Calu3 (cell line): ENCODE results near the gene AHNAK2. TPM values are rescaled to one million over a fixed set of nuclear protein-coding genes. Genes with fewer than 3 reads are reported as not detected.

Source experiments
- BruUV-seq: library from RNA; stranded (reverse); fragments of 400-500 nt; replicated peaks from 2 replicates; lab custom pipeline; 2021; lab: Mats Ljungman, UMichigan
- CTCF ChIA-PET: fragments of 300-600 bp; sonication (Branson Sonifier 250); formaldehyde crosslinking; loops from one replicate; lab custom pipeline; 2022; ENCODE audit warnings: antibody characterized with exemption; lab: Charles Lee
- DNase-seq: peaks from one replicate; pipeline ENCODE4 v3.0.0; 2022
- H3K27ac Mint-ChIP-seq: one replicate; pipeline ENCODE4 v1.8.0; 2022; ENCODE audit warnings: mixed read lengths; ENCODE audit not compliant: unreplicated experiment
- H3K27me3 Mint-ChIP-seq: one replicate; pipeline ENCODE4 v1.8.0; 2022; ENCODE audit warnings: mixed read lengths; ENCODE audit not compliant: unreplicated experiment
- H3K36me3 Mint-ChIP-seq: one replicate; pipeline ENCODE4 v1.8.0; 2022; ENCODE audit warnings: mild to moderate bottlenecking, moderate library complexity, mixed read lengths; ENCODE audit not compliant: insufficient read depth, unreplicated experiment
- H3K4me1 Mint-ChIP-seq: one replicate; pipeline ENCODE4 v1.8.0; 2022; ENCODE audit warnings: mild to moderate bottlenecking, low read depth, mixed read lengths; ENCODE audit not compliant: unreplicated experiment
- H3K4me3 Mint-ChIP-seq: one replicate; pipeline ENCODE4 v1.8.0; 2022; ENCODE audit warnings: mild to moderate bottlenecking, low read depth, moderate library complexity, mixed read lengths; ENCODE audit not compliant: unreplicated experiment
- H3K9me3 Mint-ChIP-seq: one replicate; pipeline ENCODE4 v1.8.0; 2022; ENCODE audit warnings: low read depth, mixed read lengths; ENCODE audit not compliant: unreplicated experiment
- CTCF ChIP-seq: fragments of 200-600 bp; IDR thresholded peaks from one replicate; pipeline ENCODE4 v1.8.0; 2022; ENCODE audit warnings: antibody characterized with exemption; ENCODE audit not compliant: unreplicated experiment
- intact Hi-C: fragments of 100-400 bp; cut with micrococcal nuclease; formaldehyde crosslinking; loops from one replicate; pipeline ENCODE4 v1.10.0; 2022; ENCODE audit not compliant: unreplicated experiment
- total RNA-seq: library from RNA; stranded (reverse); gene quantifications from 2 replicates; pipeline ENCODE4 v1.2.3, GENCODE V29; 2022

AHNAK2 gene
- total RNA-seq, 1 experiment from 2014 or later: 42.0 TPM

- H3K4me3 Mint-ChIP-seq: peak overlapping the region; percentile 29
- TF ChIP-seq CTCF: no peak
- no TSS peak for BruUV-seq
- no peak overlapping the region for H3K27ac Mint-ChIP-seq
- no peak for DNase-seq
- no peaks in the 10 kb centered on the region for H3K27me3 Mint-ChIP-seq
- intact Hi-C loops: no loop called here
- CTCF ChIA-PET: interaction anchor here (1.2 kb wide), 1 partner anchor 37 kb away, joined by 5 read pairs; no protein-coding TSS in a partner anchor
- H3K9me3 Mint-ChIP-seq: no peaks in the 10 kb centered on the region
- peaks cover 9% of the 10 kb centered on the region for H3K36me3 Mint-ChIP-seq
- no peaks in the 10 kb centered on the region for H3K4me1 Mint-ChIP-seq
Observed at GRCh38 chr14:104935026-104935650, 43.0 kb downstream of the AHNAK2 start.

- Mint-ChIP-seq H3K4me3 (peak overlapping the region; percentile 72), H3K9me3 (no peaks in the 10 kb centered on the region), H3K36me3 (peaks cover 9% of the 10 kb centered on the region), H3K4me1 (no peaks in the 10 kb centered on the region), H3K27ac (no peak overlapping the region), H3K27me3 (no peaks in the 10 kb centered on the region)
- peak; percentile 13 for TF ChIP-seq CTCF
- intact Hi-C loops: loop anchor here (5.0 kb wide), 1 partner anchor 38 kb away; no protein-coding TSS in a partner anchor
- CTCF ChIA-PET: interaction anchor here (0.6 to 1.2 kb wide), 4 partner anchors 15 to 254 kb away, joined by 3 to 5 read pairs (median 4); no protein-coding TSS in a partner anchor
- DNase-seq: no peak
- no TSS peak for BruUV-seq
Observed at GRCh38 chr14:104933746-104934733, 44.1 kb downstream of the AHNAK2 start.

- no peaks in the 10 kb centered on the region for H3K9me3 Mint-ChIP-seq
- CTCF ChIA-PET: interaction anchor here (0.6 to 1.0 kb wide), 2 partner anchors 14 to 30 kb away, joined by 4 read pairs; no protein-coding TSS in a partner anchor
- peaks cover 9% of the 10 kb centered on the region for H3K36me3 Mint-ChIP-seq
- H3K4me1 Mint-ChIP-seq: no peaks in the 10 kb centered on the region
- intact Hi-C loops: loop anchor here (5.0 kb wide), 1 partner anchor 39 kb away; no protein-coding TSS in a partner anchor
- no peaks in the 10 kb centered on the region for H3K27me3 Mint-ChIP-seq
- DNase-seq: peak; percentile 91
- peak; percentile 61 for TF ChIP-seq CTCF
- peak overlapping the region; percentile 72 for H3K4me3 Mint-ChIP-seq
- no peak overlapping the region for H3K27ac Mint-ChIP-seq
- no TSS peak for BruUV-seq
Observed at GRCh38 chr14:104932676-104933631, 45.2 kb downstream of the AHNAK2 start.
